ENCODE results near the gene TIE1.

DNA sequence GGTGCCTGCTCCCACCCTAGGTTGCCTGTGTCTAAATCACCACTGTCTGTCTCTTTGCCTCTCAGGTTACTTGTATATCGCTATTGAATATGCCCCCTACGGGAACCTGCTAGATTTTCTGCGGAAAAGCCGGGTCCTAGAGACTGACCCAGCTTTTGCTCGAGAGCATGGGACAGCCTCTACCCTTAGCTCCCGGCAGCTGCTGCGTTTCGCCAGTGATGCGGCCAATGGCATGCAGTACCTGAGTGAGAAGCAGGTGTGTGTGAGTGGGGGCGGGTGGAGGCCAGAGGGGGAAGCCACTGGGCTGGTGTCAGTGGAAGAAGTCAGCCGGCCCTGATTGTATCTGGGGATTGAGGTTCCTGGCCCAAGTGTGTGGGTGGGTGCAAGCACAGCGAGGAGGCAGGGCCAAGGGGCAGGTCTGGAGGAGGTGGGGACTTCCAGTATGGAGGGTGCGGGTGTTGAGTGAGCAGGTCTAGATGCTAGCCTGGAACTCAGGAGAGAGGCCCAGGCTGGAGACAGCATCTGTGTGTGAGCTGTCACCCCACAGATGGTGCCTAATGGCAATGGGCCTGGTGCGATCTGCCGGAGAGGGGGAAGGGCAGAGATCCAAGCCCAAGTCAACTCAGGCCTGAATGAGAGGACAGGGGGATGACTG is 17.2 kb downstream of the TIE1 start:
- TF ChIP-seq POLR2AphosphoS5 (IDR thresholded peaks at IDR 0.05; ENCODE audit: borderline replicate concordance, low read depth, low read length), result no peak
- TF ChIP-seq FOXP2 (optimal IDR thresholded peaks at IDR 0.05; ENCODE audit: control extremely low read depth, extremely low read length, insufficient read depth), result no peak
